Left cardiac atrium (tissue), 4 donors: ENCODE data around the gene BACH2. TPM values are rescaled to one million over a fixed set of nuclear protein-coding genes. Genes with fewer than 3 reads are reported as not detected.

Experiments
- ATAC-seq, 2 donors: fragments of 200-7000 bp; cut with Tn5 transposase; one replicate each; pipeline ENCODE4 v1.9.1; 2020; ENCODE audit warnings: mild to moderate bottlenecking in 2 of 2, moderate library complexity in 2 of 2
- DNase-seq: peaks from one replicate; pipeline ENCODE4 v3.0.0-alpha.2; 2020
- intact Hi-C, 2 donors: fragments of 100-400 bp; cut with DNase I; formaldehyde crosslinking; loops; one replicate each; pipeline versions ENCODE4 v1.14.1 to v1.15.1; 2022 to 2023
- total RNA-seq, 2 donors: library from RNA; stranded (reverse); fragmentation: NEBNext Ultra II Directional; extraction: Animal tissue kit (Norgen Biotek cat#: 25700); gene quantifications; one replicate each; pipeline ENCODE4 v1.2.1, GENCODE V29; 2021
- donor health status: DM: no; HTN: yes; CAD: no.
- donor health status: DM: no; HTN: yes; CAD: no; lungs with severe emphysema.
- donor health status: DM: yes; HTN: yes; CAD: no.
- donor health status: Dilated cardiomyopathy.

The BACH2 gene
- total RNA-seq, 2 donors from 2014 or later = 2.0 to 2.5 TPM

DNA sequence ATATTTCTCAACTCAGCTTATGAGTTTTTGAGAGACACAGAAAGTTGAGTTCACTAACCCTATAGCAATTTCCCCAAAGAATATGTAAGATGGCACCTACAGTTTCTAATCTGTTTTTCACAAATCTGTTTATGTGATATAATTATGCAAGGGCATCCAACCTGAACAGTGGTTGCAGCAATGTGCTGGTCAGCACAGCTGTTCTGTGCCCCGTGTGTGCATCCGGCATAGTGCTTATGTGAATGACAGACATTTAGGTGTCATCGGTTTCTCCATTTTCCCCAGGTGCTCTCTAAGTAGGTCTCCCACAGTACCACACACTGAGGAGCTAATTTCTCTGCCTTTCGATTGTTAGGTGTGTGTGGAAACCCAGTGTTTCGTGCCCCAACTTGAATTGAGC, 7.7 kb upstream of the BACH2 start:
- intact Hi-C loops = no loop called here
- no peak for DNase-seq
- ATAC-seq = no peak

DNA sequence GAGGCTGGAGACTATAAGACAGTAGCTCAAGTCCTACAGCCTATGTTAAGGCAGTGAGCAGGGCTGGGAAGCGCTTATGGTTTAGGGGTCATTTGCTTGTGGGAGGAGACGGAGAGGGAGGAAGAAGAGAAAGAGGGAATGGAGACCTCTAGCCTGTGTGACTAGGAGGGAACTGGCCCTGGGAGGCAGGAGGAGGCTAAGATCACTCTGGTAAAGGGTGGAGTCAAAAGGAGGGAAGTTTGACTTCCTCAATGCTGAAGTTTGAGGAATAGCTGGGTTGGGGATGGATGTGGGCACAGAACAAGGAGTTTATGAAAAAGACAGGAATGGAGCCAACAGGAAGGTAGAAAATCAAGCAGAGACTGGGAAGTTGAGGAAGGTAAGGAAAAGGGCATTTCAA, 6.4 kb upstream of the BACH2 start:
- peak in 1 of 2 donors; percentile 29 for ATAC-seq
- no peak for DNase-seq
- intact Hi-C loops = no loop called here

DNA sequence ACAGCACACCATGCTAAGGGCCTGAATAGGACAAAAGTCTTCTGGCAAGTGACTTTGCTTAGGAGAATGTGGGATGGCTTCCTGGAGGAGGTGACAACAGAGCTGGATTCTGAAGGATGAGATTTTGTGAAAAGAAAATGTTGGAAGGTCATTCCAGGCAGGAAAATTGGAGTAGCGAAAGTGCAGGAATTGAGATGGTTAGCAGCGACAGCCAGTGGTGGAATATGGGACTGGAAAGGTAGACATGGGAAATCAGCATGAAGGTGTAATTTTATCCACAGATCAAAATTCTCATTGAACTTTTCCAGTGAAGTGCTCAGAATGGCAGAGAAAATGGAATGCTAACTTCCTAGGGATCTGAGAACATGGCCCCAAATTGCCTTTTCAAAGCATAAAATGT, 5.7 kb upstream of the BACH2 start:
- intact Hi-C loops = no loop called here
- DNase-seq = no peak
- no peak for ATAC-seq

DNA sequence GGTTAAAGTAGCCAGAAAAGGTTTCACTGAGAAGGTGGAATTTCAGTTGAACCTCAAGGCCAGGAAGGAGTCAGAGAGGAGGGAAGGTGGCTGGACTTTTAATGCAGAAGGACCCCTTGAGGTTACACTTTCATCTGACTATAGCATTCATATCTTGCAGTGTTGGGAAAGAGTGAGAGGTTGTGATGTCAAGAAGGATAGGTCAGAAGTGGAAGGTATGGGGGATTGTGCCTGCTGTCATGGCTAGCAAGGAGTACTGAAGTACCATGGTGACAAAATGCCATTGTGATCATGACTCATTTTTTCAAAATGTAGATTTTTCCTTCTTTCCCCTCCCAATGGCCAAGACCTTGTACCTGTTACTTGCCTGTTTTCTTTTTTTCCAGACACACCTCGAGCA, 5.2 kb upstream of the BACH2 start:
- DNase-seq = no peak
- no peak for ATAC-seq
- intact Hi-C loops = no loop called here

GRCh38 chr6:90298459-90299053, 1.9 kb upstream of the BACH2 start:
- ATAC-seq (no peak), DNase-seq (no peak)
- intact Hi-C loops = loop anchor here (10.0 kb wide), 2 partner anchors 86 to 324 kb away; no protein-coding TSS in a partner anchor

- intact Hi-C loops = loop anchor here (10.0 kb wide), 2 partner anchors 87 to 323 kb away; no protein-coding TSS in a partner anchor
- DNase-seq (no peak), ATAC-seq (no peak)
These were observed 1.3 kb upstream of the BACH2 start for GRCh38 chr6:90297867-90298381.

DNA sequence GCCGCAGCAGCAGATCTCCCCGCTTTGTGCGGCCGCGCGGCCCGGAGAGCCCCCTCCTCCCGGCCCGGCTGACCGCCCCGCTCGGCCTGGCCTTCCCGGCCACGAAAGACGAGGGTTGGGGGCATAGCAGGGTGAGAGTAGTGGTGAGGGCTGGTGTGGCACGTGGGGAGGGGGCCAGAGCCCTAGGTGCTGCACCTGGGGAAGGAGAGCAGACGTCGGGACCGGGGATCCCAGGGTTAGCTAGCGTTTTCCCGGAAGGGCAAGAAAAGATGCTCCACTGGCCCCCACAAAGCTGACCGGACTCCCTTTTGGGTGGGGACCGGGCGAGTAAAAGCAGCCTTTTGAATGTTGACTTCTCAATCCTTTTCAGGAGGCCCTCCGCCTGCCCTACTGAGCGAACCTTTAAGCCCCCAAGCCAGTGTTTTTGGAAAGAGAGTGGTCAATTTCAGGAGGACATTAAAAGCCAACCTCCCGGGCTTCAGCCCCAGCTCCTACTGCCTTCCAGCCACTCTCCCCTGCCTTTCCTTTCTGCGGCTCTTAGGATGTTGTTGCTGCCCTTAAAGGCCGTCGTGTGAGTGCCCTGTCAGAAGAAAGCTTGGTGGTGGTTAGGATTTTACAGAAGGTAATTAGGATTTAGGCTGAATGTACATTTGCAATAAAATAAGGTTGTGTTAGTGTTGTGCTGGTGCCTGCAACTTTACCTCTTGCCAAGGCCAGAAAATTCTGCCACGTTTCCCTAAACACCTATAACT, 648 bp upstream of the BACH2 start:
- intact Hi-C loops = loop anchor here (10.0 kb wide), 2 partner anchors 88 to 322 kb away; no protein-coding TSS in a partner anchor
- ATAC-seq (no peak), DNase-seq (no peak)

GRCh38 chr6:90295854-90296340, 746 bp downstream of the BACH2 start:
- ATAC-seq (peak; percentile 84 to 88), DNase-seq (peak; percentile 75)
- intact Hi-C loops = loop anchor here (10.0 kb wide), 2 partner anchors 89 to 321 kb away; no protein-coding TSS in a partner anchor

DNA sequence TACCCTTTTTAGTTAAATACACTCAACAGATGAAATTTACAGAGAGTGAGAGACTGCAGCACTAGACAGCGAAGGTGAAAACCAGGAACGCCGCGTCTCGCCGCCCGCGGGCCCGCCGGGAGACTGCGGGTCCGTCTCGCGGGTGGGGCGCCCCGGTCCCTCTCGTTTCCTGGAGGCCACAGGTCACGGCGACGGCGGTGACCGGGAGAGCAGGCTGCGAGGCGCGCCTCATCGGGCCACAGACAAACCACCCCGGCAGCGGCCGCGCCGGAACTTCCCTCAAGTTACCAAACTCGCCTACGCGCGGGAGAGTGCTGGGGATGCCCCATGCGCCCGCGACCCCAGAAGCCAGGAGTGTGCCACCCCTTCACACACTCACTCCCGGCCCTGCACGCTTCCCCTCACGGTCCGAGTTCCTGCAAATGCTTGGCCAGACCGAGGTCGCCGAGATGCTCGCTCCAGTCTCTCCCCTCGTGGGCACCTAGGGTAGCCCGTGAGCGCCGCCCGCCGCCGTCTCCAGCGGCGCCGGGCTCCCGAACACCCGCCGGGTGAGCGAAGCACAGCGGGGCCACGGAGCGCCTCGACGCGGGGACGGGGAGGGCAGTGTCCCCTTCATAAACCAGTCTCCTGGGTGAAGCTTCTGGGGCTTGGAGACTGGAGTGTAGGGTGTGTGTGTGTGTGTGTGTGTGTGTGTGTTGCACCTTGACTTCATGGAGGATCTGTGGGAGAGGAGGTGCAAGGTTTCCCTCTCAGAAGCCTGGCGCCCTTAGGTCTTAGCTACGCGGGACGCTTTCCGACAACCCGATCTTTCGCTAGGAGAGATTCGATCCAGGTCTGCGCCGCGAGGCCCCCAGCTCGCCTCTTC, 1.4 kb downstream of the BACH2 start:
- intact Hi-C loops = loop anchor here (10.0 kb wide), 2 partner anchors 90 to 320 kb away; no protein-coding TSS in a partner anchor
- ATAC-seq (peak; percentile 60 to 72), DNase-seq (peak; percentile 59)

DNA sequence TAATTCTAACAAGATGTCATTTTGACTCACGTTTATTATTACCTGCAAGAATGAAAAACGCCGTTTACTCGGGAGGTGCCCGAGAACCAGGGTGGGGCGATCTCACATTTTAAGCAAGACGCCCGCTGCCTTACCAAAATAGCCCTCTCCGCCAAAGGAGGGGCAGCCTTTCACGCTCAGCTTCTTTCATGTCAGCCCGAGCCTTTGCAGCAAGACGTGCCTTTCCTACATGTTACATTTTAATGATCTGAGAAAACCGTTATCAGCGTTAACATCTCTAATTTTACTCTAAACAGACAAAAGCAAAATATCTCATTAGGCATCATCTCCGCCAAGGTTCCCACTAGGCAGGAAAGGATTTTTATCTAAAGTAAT, 2.0 kb downstream of the BACH2 start:
- intact Hi-C loops = loop anchor here (10.0 kb wide), 2 partner anchors 90 to 320 kb away; no protein-coding TSS in a partner anchor
- ATAC-seq = no peak
- DNase-seq = no peak

DNA sequence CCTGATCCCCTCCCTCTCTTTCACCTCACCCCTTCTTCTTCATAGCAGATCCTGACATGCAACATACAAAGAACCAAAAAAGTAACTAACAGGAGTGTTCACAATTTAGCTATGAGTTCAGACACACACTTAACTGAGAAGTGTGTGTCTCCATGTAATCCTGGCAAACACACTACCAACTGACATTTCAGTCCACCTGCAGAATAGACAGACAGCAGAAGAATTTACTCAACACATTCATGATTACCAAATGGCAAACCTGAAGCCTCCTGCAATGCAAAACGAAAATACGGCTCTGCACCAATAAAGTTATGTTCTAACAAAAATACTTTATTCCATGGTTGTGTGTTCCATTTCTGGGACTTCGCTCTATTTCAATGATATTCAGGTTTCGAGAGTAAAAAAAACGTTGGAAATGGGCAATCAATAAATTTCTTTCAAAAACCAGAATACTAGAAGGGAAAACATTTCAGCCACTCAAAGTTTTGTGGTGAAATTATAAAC, 2.6 kb downstream of the BACH2 start:
- intact Hi-C loops = loop anchor here (10.0 kb wide), 2 partner anchors 91 to 319 kb away; no protein-coding TSS in a partner anchor
- ATAC-seq (no peak), DNase-seq (no peak)

DNA sequence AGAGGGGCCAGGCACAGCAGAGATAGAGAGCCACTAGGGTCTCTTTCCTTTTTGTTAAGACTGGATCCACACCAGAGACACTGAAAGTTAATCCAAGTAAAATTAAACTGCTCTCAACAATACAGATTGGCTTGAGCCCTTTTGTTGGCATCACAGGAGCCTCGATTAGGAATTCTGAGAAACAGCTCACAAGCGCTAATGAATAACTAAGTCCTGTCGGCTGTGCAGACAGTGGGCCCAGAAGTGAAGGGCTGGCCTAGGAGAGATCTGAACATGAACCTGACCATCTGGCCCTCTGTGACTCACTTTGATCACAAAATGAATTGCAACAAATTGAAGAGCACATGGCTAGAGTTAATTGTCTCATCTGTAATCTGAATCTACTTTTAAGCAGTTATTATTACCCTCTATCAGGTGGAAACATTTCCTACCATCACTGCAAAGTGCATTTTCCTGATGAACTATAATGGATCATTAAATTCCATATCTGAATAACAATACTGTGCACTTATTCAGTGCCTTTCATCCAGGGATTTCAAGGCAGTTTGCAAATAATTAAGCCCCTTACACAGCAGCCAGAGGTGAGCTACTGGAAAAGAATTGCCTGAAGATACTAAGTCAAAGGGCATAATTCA, 3.2 kb downstream of the BACH2 start:
- intact Hi-C loops = loop anchor here (10.0 kb wide), 2 partner anchors 91 to 319 kb away; no protein-coding TSS in a partner anchor
- ATAC-seq (no peak), DNase-seq (no peak)

GRCh38 chr6:90291565-90291964, 5.1 kb downstream of the BACH2 start:
- ATAC-seq = no peak
- intact Hi-C loops = loop anchor here (10.0 kb wide), 2 partner anchors 93 to 317 kb away; no protein-coding TSS in a partner anchor

DNA sequence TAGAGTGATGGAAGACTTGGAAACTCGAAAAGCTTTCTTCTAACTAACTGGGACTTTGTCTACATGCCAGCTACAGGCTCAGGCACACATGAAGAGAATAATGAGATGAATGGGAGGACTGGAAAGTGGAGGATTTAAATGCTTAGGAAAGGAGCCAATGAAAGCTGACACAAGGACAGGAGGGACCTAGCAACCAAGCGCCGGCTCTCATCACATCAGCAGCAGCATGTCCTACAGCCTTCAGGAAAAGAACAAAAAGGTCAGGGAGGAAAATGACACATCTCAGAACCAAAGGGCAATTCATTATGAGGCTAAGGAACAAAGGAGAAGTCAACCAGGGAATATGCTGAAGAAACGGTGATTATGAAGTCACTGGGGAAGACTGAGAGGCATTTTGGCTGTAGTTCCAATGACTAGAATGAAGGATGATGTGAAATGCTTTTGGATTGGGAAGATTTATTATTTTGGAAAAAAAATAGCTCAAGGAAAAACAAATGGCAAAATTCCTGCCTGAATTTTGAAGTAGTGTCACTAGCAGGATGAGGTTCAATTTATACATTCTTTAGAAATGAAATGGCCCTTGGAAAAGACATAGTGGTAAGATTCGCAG, 5.7 kb downstream of the BACH2 start:
- intact Hi-C loops = loop anchor here (10.0 kb wide), 2 partner anchors 94 to 316 kb away; no protein-coding TSS in a partner anchor
- ATAC-seq (no peak), DNase-seq (no peak)

More at GRCh38 chr6:90291565-90291964, 5.1 kb downstream of the BACH2 start:
- DNase-seq = no peak

DNA sequence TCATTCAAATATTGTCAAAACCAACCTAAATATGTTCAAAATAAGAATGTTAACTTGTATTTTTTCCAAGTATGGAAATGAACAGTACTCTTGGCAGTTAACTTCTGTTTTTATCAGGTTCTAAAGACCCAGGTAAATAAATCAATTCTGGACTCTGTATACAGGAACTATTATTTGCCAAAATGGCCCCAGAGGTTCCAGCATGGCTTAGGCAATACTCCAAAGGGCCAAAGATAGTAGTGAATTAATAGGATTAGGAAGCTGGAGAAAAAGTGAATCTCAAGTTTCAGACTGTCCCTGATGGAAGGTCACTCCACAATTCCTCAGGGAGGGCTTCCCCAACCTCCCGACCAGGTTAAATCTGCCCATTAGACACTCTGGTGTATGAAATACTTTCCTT, 6.7 kb downstream of the BACH2 start:
- no peak for ATAC-seq
- intact Hi-C loops = loop anchor here (5.0 to 10.0 kb wide), 4 partner anchors 95 to 315 kb away; no protein-coding TSS in a partner anchor
- no peak for DNase-seq

DNA sequence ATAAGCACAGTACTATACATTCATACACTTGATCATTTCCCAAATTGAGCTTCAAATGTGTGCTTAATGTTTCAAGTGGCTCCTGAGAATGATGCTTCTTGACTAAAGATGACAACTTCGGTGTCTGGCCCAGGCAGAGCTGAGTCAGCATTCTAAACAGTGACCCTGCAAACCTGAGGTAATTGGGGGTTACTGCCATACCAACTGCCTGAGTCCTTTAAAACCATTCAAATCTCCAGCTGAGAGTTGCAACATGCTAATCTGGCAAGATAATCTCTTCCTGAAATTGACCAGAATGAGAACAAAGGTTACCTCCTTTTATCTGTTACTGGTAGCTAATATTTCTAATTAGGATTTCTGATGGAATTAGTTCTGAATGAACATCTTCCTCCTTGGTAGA, 8.2 kb downstream of the BACH2 start:
- intact Hi-C loops = loop anchor here in 1 of 2 donors (5.0 to 10.0 kb wide), 2 partner anchors 109 to 186 kb away; no protein-coding TSS in a partner anchor
- ATAC-seq (no peak), DNase-seq (no peak)

- ATAC-seq = no peak
These were observed 9.7 kb downstream of the BACH2 start for GRCh38 chr6:90286884-90287488.

More at GRCh38 chr6:90286884-90287488, 9.7 kb downstream of the BACH2 start:
- DNase-seq = no peak
- intact Hi-C loops = loop anchor here in 1 of 2 donors (5.0 to 10.0 kb wide), 2 partner anchors 110 to 188 kb away; no protein-coding TSS in a partner anchor
